Astrocyte (in vitro differentiated cells and primary cell): Measurements from ENCODE around the gene ARHGAP44.

Experiments
- EZH2 ChIP-seq: IDR thresholded peaks from 2 replicates; pipeline ENCODE4 v1.6.1; 2012; ENCODE audit warnings: mild to moderate bottlenecking, low read length, inconsistent platforms; ENCODE audit not compliant: insufficient read depth
- TF ChIP-seq, protein P1 (sequence below): IDR thresholded peaks from 2 replicates; pipeline ENCODE4 v1.5.1; 2011; ENCODE audit warnings: low read depth, mild to moderate bottlenecking, inconsistent platforms, low read length, moderate library complexity; ENCODE audit not compliant: insufficient read depth

- TF ChIP-seq, protein P1, sequence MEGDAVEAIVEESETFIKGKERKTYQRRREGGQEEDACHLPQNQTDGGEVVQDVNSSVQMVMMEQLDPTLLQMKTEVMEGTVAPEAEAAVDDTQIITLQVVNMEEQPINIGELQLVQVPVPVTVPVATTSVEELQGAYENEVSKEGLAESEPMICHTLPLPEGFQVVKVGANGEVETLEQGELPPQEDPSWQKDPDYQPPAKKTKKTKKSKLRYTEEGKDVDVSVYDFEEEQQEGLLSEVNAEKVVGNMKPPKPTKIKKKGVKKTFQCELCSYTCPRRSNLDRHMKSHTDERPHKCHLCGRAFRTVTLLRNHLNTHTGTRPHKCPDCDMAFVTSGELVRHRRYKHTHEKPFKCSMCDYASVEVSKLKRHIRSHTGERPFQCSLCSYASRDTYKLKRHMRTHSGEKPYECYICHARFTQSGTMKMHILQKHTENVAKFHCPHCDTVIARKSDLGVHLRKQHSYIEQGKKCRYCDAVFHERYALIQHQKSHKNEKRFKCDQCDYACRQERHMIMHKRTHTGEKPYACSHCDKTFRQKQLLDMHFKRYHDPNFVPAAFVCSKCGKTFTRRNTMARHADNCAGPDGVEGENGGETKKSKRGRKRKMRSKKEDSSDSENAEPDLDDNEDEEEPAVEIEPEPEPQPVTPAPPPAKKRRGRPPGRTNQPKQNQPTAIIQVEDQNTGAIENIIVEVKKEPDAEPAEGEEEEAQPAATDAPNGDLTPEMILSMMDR, result no peak
- TF ChIP-seq EZH2, result no peak
Measured at GRCh38 chr17:12812877-12813276, 23.6 kb downstream of the ARHGAP44 start.
